ENCODE measurements around the gene RAI1. TPM values are rescaled to one million over a fixed set of nuclear protein-coding genes. Genes with fewer than 3 reads are reported as not detected.

The RAI1 gene
- total and polyA plus RNA-seq, 2 donors, result 4.3 to 10.9 TPM

DNA sequence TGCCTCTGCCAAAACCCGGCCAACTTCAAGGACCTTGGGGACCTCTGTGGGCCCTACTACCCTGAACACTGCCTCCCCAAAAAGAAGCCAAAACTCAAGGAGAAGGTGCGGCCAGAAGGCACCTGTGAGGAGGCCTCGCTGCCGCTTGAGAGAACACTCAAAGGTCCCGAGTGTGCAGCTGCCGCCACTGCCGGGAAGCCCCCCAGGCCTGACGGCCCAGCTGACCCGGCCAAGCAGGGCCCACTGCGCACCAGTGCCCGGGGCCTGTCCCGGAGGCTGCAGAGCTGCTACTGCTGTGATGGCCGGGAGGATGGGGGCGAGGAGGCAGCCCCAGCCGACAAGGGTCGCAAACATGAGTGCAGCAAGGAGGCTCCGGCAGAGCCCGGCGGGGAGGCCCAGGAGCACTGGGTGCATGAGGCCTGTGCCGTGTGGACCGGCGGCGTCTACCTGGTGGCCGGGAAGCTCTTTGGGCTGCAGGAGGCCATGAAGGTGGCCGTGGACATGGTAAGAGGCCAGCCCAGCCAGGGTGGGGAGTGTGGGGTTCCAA is 116.8 kb downstream of the RAI1 start:
- H3K4me3 ChIP-seq (ENCODE audit: low read length in 2 of 2), result no peak overlapping the region
- 98% methylated on average over 25 of the region's 25 CpGs for WGBS
- H3K4me1 ChIP-seq (ENCODE audit: control insufficient read depth in 2 of 2, insufficient read depth in 2 of 2, low read length in 2 of 2), result peaks cover 2 to 7% of the 10 kb centered on the region in 2 donors
- no peak overlapping the region for H3K27ac ChIP-seq (ENCODE audit: low read depth in 1 of 2, low read length in 1 of 2)
- H3K36me3 ChIP-seq (ENCODE audit: control insufficient read depth in 2 of 2, insufficient read depth in 2 of 2, low read length in 1 of 2), result peaks cover 55 to 65% of the 10 kb centered on the region in 2 donors
- H3K9me3 ChIP-seq (ENCODE audit: control insufficient read depth in 2 of 2, insufficient read depth in 1 of 2, low read length in 1 of 2), result peaks cover 0 to 1% of the 10 kb centered on the region in 2 donors
- H3K27me3 ChIP-seq (ENCODE audit: control insufficient read depth in 2 of 2, insufficient read depth in 1 of 2, low read length in 1 of 2), result no peaks in the 10 kb centered on the region
- no peak for DNase-seq (ENCODE audit: low read depth in 6 of 9, low spot score in 9 of 9)

GRCh38 chr17:17798573-17799255 is 117.5 kb downstream of the RAI1 start:
- H3K4me3 ChIP-seq (ENCODE audit: low read length in 2 of 2), result no peak overlapping the region

DNA sequence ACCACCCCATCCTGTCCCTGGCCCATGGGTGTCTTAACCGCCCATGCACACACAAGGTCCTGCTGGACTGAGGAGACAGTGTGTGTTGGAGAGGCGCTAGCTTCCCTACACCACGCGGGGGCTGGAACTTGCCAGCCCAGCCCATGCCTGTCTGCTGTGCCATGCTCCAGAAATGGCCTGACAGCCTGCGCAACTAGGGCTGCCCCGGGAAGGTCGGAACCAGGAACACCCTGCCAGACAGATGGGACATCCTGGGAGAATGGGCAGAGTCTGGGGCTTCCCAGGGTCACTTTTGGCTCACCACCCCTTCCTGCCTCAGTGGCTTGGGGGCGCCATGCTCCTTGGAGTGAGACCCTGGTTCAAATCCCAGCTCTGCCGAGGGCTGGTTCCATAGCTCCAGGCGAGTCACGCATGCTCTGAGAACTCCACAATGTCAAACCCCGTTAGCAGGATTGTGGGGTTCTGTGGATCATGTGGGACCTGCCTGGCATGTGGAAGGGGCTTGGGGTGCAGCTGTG is 119.3 kb downstream of the RAI1 start:
- H3K4me1 ChIP-seq (ENCODE audit: control insufficient read depth in 2 of 2, insufficient read depth in 2 of 2, low read length in 2 of 2), result no peaks in the 10 kb centered on the region
- H3K27ac ChIP-seq (ENCODE audit: low read depth in 1 of 2, low read length in 1 of 2), result no peak overlapping the region
- H3K4me3 ChIP-seq (ENCODE audit: low read length in 2 of 2), result no peak overlapping the region
- peaks cover 1 to 5% of the 10 kb centered on the region in 2 donors for H3K9me3 ChIP-seq (ENCODE audit: control insufficient read depth in 2 of 2, insufficient read depth in 1 of 2, low read length in 1 of 2)
- whole genome bisulfite sequencing, result 98% methylated on average over 12 of the region's 12 CpGs
- H3K36me3 ChIP-seq (ENCODE audit: control insufficient read depth in 2 of 2, insufficient read depth in 2 of 2, low read length in 1 of 2), result peaks cover 46 to 59% of the 10 kb centered on the region in 2 donors
- DNase-seq (ENCODE audit: low read depth in 6 of 9, low spot score in 9 of 9), result no peak
- H3K27me3 ChIP-seq (ENCODE audit: control insufficient read depth in 2 of 2, insufficient read depth in 1 of 2, low read length in 1 of 2), result no peaks in the 10 kb centered on the region

More at GRCh38 chr17:17798573-17799255, 117.5 kb downstream of the RAI1 start:
- no peak overlapping the region for H3K27ac ChIP-seq (ENCODE audit: low read depth in 1 of 2, low read length in 1 of 2)
- no peak for DNase-seq (ENCODE audit: low read depth in 6 of 9, low spot score in 9 of 9)
- WGBS, result 97% methylated on average over 16 of the region's 16 CpGs
- H3K9me3 ChIP-seq (ENCODE audit: control insufficient read depth in 2 of 2, insufficient read depth in 1 of 2, low read length in 1 of 2), result peaks cover 1 to 4% of the 10 kb centered on the region in 2 donors
- no peaks in the 10 kb centered on the region for H3K27me3 ChIP-seq (ENCODE audit: control insufficient read depth in 2 of 2, insufficient read depth in 1 of 2, low read length in 1 of 2)
- peaks cover 51 to 63% of the 10 kb centered on the region in 2 donors for H3K36me3 ChIP-seq (ENCODE audit: control insufficient read depth in 2 of 2, insufficient read depth in 2 of 2, low read length in 1 of 2)
- peaks cover 0 to 1% of the 10 kb centered on the region in 2 donors for H3K4me1 ChIP-seq (ENCODE audit: control insufficient read depth in 2 of 2, insufficient read depth in 2 of 2, low read length in 2 of 2)

DNA sequence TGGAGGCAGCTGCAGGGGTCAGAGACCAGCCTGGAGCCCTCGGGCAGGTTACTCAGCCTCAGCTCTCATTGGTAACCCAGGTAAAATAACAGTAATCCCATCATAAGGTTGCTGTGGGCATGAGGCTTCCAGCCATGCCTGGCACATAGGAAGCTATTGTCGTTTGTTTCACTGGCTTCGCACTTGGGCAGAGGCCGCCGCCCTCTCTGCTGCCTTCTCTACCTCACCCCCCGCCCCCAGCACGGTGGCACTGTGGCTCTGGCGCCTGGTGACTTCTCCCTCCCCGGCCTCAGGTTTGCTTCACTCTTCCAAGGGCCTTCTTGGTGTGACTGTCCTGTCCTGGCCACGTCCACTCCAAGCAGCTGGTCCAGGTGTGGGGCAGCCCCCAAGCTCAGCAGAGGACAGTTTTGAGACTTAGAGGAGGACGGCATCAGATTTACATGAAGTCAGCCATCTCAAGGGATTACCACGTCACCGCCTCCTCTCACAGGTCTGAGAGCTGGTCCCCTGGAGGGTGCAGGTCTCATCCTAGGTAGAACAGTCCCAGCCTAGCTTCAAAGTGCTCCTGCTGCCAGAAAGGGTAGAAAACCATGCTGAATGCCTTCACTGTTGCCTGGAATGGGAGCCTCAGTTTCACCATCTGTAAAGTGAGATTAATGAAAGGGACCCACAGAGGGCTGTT is 120.7 kb downstream of the RAI1 start:
- Histone ChIP-seq H3K9me3 (ENCODE audit: control insufficient read depth in 2 of 2, insufficient read depth in 1 of 2, low read length in 1 of 2) (peaks cover 0 to 5% of the 10 kb centered on the region in 2 donors), H3K4me1 (ENCODE audit: control insufficient read depth in 2 of 2, insufficient read depth in 2 of 2, low read length in 2 of 2) (no peaks in the 10 kb centered on the region), H3K27me3 (ENCODE audit: control insufficient read depth in 2 of 2, insufficient read depth in 1 of 2, low read length in 1 of 2) (no peaks in the 10 kb centered on the region), H3K4me3 (ENCODE audit: low read length in 2 of 2) (no peak overlapping the region), H3K27ac (ENCODE audit: low read depth in 1 of 2, low read length in 1 of 2) (no peak overlapping the region), H3K36me3 (ENCODE audit: control insufficient read depth in 2 of 2, insufficient read depth in 2 of 2, low read length in 1 of 2) (peaks cover 43 to 58% of the 10 kb centered on the region in 2 donors)
- no peak for DNase-seq (ENCODE audit: low read depth in 6 of 9, low spot score in 9 of 9)
- WGBS, result 97% methylated on average over 13 of the region's 13 CpGs

DNA sequence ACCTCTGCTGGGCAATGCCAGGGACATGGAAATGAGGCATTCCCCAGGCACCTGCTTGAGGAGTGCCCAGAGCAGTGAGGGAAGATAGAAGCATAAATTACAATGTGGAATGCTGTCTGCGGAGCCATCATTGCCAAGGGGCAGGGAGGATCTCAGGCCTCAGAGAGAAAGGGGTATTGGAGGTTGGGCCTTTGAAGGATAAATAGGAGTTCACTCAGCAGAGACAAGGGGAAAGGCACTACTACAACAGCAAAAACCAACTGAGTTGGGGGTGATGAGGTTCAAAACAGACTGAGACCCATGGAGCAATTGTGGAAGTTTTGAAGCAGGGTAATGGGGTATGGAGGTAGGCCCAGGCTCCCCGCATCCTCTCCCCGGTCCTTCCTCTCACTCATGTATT is 122.7 kb downstream of the RAI1 start:
- Histone ChIP-seq H3K9me3 (ENCODE audit: control insufficient read depth in 2 of 2, insufficient read depth in 1 of 2, low read length in 1 of 2) (peaks cover 0 to 5% of the 10 kb centered on the region in 2 donors), H3K4me3 (ENCODE audit: low read length in 2 of 2) (no peak overlapping the region), H3K27ac (ENCODE audit: low read depth in 1 of 2, low read length in 1 of 2) (no peak overlapping the region), H3K27me3 (ENCODE audit: control insufficient read depth in 2 of 2, insufficient read depth in 1 of 2, low read length in 1 of 2) (no peaks in the 10 kb centered on the region), H3K4me1 (ENCODE audit: control insufficient read depth in 2 of 2, insufficient read depth in 2 of 2, low read length in 2 of 2) (no peaks in the 10 kb centered on the region), H3K36me3 (ENCODE audit: control insufficient read depth in 2 of 2, insufficient read depth in 2 of 2, low read length in 1 of 2) (peaks cover 27 to 51% of the 10 kb centered on the region in 2 donors)
- WGBS, result 100% methylated on average over 3 of the region's 3 CpGs
- no peak for DNase-seq (ENCODE audit: low read depth in 6 of 9, low spot score in 9 of 9)

- Histone ChIP-seq H3K4me1 (ENCODE audit: control insufficient read depth in 2 of 2, insufficient read depth in 2 of 2, low read length in 2 of 2) (peaks cover 0 to 4% of the 10 kb centered on the region in 2 donors), H3K27ac (ENCODE audit: low read depth in 1 of 2, low read length in 1 of 2) (no peak overlapping the region), H3K9me3 (ENCODE audit: control insufficient read depth in 2 of 2, insufficient read depth in 1 of 2, low read length in 1 of 2) (peaks cover 0 to 7% of the 10 kb centered on the region in 2 donors), H3K4me3 (ENCODE audit: low read length in 2 of 2) (no peak overlapping the region), H3K27me3 (ENCODE audit: control insufficient read depth in 2 of 2, insufficient read depth in 1 of 2, low read length in 1 of 2) (no peaks in the 10 kb centered on the region), H3K36me3 (ENCODE audit: control insufficient read depth in 2 of 2, insufficient read depth in 2 of 2, low read length in 1 of 2) (peaks cover 35 to 61% of the 10 kb centered on the region in 2 donors)
- DNase-seq (ENCODE audit: low read depth in 6 of 9, low spot score in 9 of 9), result no peak
- 87% methylated on average over 9 of the region's 9 CpGs for WGBS
Measured at GRCh38 chr17:17805575-17805974, 124.3 kb downstream of the RAI1 start.

DNA sequence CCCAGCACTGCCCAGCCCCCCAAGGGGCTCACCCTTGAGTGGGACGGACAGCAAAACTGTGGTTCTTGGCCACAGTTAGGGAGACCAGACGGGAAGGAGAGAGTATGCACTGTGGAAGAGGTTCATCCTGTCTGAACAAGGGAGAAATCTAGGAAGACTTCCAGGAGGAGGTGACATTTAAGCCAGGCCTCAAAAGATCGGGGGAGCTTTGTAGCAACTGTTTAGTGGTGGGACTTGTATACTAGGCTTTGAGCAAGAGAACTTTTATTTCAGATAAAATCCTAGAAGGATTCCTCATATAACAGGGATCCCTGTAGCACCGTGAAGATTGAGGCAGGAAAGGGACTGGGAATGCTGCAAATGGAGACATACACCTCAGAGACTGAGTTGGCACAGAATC is 124.8 kb downstream of the RAI1 start:
- DNase-seq (ENCODE audit: low read depth in 6 of 9, low spot score in 9 of 9), result no peak
- peaks cover 40 to 64% of the 10 kb centered on the region in 2 donors for H3K36me3 ChIP-seq (ENCODE audit: control insufficient read depth in 2 of 2, insufficient read depth in 2 of 2, low read length in 1 of 2)
- peaks cover 0 to 6% of the 10 kb centered on the region in 2 donors for H3K4me1 ChIP-seq (ENCODE audit: control insufficient read depth in 2 of 2, insufficient read depth in 2 of 2, low read length in 2 of 2)
- H3K4me3 ChIP-seq (ENCODE audit: low read length in 2 of 2), result no peak overlapping the region
- no peaks in the 10 kb centered on the region for H3K27me3 ChIP-seq (ENCODE audit: control insufficient read depth in 2 of 2, insufficient read depth in 1 of 2, low read length in 1 of 2)
- peaks cover 0 to 11% of the 10 kb centered on the region in 2 donors for H3K9me3 ChIP-seq (ENCODE audit: control insufficient read depth in 2 of 2, insufficient read depth in 1 of 2, low read length in 1 of 2)
- H3K27ac ChIP-seq (ENCODE audit: low read depth in 1 of 2, low read length in 1 of 2), result no peak overlapping the region
- WGBS, result 93% methylated on average over 4 of the region's 4 CpGs

GRCh38 chr17:17806611-17807274 is 125.5 kb downstream of the RAI1 start:
- Histone ChIP-seq H3K4me1 (ENCODE audit: control insufficient read depth in 2 of 2, insufficient read depth in 2 of 2, low read length in 2 of 2) (peaks cover 0 to 9% of the 10 kb centered on the region in 2 donors), H3K4me3 (ENCODE audit: low read length in 2 of 2) (no peak overlapping the region), H3K27me3 (ENCODE audit: control insufficient read depth in 2 of 2, insufficient read depth in 1 of 2, low read length in 1 of 2) (no peaks in the 10 kb centered on the region), H3K36me3 (ENCODE audit: control insufficient read depth in 2 of 2, insufficient read depth in 2 of 2, low read length in 1 of 2) (peaks cover 44 to 69% of the 10 kb centered on the region in 2 donors), H3K27ac (ENCODE audit: low read depth in 1 of 2, low read length in 1 of 2) (no peak overlapping the region), H3K9me3 (ENCODE audit: control insufficient read depth in 2 of 2, insufficient read depth in 1 of 2, low read length in 1 of 2) (peaks cover 0 to 11% of the 10 kb centered on the region in 2 donors)
- 97% methylated on average over 17 of the region's 17 CpGs for WGBS
- DNase-seq (ENCODE audit: low read depth in 6 of 9, low spot score in 9 of 9), result no peak
